HL-60 (cell line): ENCODE data around the gene SLC46A2.
A peak's percentile ranks its signal among the peaks of the same experiment; 100 is the strongest.

Source experiments
- DNase-seq, 2 experiments: peaks; one replicate each; pipeline ENCODE4 v3.0.0-alpha.2; 2010 to 2020; ENCODE audit warnings: low read depth in 1 of 2, low spot score in 1 of 2
- H3K27ac ChIP-seq: fragments of 250-450 bp; sonication (Bioruptor Pico); replicated peaks from 2 replicates; pipeline ENCODE4 v1.5.1; 2020; ENCODE audit warnings: mild to moderate bottlenecking, moderate library complexity
- H3K27me3 ChIP-seq: fragments of 250-450 bp; sonication (Bioruptor Pico); 2 replicates; pipeline ENCODE4 v1.5.1; 2021; ENCODE audit warnings: mild to moderate bottlenecking, moderate library complexity; ENCODE audit not compliant: insufficient read depth, poor library complexity, severe bottlenecking
- H3K4me3 ChIP-seq: replicated peaks from 2 replicates; pipeline ENCODE4 v1.5.1; 2011; ENCODE audit warnings: mild to moderate bottlenecking, control low read depth, low read length; ENCODE audit not compliant: insufficient read depth
- GABPA ChIP-seq: IDR thresholded peaks from 2 replicates; pipeline ENCODE4 v1.6.1; 2012; ENCODE audit warnings: low read depth
- POLR2AphosphoS5 ChIP-seq: IDR thresholded peaks from 2 replicates; pipeline ENCODE4 v1.6.1; 2012; ENCODE audit warnings: low read depth
- SPI1 ChIP-seq: IDR thresholded peaks from 2 replicates; pipeline ENCODE4 v1.6.1; 2012; ENCODE audit warnings: low read depth, mild to moderate bottlenecking, borderline replicate concordance
- TF ChIP-seq, protein P1 (sequence below): IDR thresholded peaks from one replicate; pipeline ENCODE4 v1.5.1; 2011; ENCODE audit warnings: low read length, control low read depth, inconsistent platforms; ENCODE audit not compliant: insufficient read depth
- TF ChIP-seq, protein P2 (sequence below): IDR thresholded peaks from 2 replicates; pipeline ENCODE4 v1.6.1; 2012; ENCODE audit warnings: low read depth; ENCODE audit not compliant: insufficient replicate concordance

SLC46A2 gene

DNA sequence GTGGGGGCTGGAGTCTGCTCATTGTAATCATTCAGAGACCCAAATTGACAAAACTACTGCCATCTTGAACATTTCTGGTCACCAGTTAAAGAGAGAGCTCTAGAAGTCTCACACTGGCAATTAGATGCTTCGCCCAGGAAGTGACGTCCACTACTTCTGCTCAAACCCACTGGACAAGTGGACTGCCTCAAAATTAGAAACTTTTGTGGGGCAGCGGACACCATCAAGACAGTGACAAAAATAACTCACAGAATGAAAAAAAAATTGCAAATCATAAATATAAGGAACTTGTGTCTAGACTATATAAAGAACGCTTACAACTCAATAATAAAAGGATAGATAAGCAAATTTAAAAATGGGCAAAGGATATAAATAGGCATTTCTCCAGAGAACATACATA, 9.8 kb upstream of the SLC46A2 start:
- H3K4me3 ChIP-seq: no peak overlapping the region
- TF ChIP-seq, protein P1, sequence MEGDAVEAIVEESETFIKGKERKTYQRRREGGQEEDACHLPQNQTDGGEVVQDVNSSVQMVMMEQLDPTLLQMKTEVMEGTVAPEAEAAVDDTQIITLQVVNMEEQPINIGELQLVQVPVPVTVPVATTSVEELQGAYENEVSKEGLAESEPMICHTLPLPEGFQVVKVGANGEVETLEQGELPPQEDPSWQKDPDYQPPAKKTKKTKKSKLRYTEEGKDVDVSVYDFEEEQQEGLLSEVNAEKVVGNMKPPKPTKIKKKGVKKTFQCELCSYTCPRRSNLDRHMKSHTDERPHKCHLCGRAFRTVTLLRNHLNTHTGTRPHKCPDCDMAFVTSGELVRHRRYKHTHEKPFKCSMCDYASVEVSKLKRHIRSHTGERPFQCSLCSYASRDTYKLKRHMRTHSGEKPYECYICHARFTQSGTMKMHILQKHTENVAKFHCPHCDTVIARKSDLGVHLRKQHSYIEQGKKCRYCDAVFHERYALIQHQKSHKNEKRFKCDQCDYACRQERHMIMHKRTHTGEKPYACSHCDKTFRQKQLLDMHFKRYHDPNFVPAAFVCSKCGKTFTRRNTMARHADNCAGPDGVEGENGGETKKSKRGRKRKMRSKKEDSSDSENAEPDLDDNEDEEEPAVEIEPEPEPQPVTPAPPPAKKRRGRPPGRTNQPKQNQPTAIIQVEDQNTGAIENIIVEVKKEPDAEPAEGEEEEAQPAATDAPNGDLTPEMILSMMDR: no peak
- TF ChIP-seq, protein P2, sequence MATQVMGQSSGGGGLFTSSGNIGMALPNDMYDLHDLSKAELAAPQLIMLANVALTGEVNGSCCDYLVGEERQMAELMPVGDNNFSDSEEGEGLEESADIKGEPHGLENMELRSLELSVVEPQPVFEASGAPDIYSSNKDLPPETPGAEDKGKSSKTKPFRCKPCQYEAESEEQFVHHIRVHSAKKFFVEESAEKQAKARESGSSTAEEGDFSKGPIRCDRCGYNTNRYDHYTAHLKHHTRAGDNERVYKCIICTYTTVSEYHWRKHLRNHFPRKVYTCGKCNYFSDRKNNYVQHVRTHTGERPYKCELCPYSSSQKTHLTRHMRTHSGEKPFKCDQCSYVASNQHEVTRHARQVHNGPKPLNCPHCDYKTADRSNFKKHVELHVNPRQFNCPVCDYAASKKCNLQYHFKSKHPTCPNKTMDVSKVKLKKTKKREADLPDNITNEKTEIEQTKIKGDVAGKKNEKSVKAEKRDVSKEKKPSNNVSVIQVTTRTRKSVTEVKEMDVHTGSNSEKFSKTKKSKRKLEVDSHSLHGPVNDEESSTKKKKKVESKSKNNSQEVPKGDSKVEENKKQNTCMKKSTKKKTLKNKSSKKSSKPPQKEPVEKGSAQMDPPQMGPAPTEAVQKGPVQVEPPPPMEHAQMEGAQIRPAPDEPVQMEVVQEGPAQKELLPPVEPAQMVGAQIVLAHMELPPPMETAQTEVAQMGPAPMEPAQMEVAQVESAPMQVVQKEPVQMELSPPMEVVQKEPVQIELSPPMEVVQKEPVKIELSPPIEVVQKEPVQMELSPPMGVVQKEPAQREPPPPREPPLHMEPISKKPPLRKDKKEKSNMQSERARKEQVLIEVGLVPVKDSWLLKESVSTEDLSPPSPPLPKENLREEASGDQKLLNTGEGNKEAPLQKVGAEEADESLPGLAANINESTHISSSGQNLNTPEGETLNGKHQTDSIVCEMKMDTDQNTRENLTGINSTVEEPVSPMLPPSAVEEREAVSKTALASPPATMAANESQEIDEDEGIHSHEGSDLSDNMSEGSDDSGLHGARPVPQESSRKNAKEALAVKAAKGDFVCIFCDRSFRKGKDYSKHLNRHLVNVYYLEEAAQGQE: no peak
- no peak for TF ChIP-seq GABPA
- no peak for TF ChIP-seq SPI1
- TF ChIP-seq POLR2AphosphoS5: no peak
- H3K27me3 ChIP-seq: no peaks in the 10 kb centered on the region
- no peak overlapping the region for H3K27ac ChIP-seq
- DNase-seq: no peak

DNA sequence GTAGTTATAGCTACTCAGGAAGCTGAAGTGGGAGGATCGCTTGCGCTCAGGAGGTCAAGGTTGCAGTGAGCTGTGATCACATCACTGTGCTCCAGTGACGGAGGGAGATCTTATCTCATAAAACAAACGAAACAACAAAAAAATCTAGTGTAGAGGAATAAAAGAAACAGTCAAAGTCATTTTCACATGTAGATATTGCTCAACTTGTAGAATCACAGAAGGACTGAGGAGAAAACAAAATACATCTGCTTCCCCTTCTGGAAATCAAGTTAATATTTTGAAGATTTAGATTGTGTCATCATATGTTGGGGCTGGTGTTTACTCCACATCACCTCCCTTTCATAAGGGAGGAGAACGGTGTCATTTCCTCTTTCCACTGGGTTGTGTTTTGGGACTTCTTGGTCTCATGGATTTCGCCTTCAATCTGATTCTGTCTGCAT, 8.2 kb upstream of the SLC46A2 start:
- TF ChIP-seq SPI1 (peak; percentile 79; the same call in 1 of the 2 replicates), POLR2AphosphoS5 (no peak), GABPA (no peak)
- TF ChIP-seq, protein P2: no peak
- TF ChIP-seq, protein P1: no peak
- Histone ChIP-seq H3K27ac (no peak overlapping the region), H3K27me3 (no peaks in the 10 kb centered on the region), H3K4me3 (no peak overlapping the region)
- DNase-seq: peak; percentile 29 to 68

DNA sequence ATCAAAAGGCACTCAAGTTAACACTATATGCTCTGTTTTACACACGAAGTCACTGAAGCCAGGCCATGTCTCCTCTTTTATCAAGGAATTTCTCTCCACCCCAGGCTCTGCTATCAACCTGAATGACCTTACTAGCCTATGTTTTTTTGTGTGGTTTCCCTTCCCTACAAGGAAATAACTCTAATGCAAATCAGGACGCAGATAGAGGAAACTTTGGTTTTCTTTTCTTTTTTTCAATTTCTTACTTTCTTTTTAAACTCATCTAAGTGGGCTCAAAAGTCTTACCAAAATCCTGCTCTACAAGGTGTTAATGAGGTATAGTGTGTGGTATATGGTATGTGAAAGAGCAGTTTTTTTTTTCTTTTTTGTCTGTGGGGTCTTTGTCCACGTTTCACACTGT, 5.5 kb upstream of the SLC46A2 start:
- TF ChIP-seq, protein P1: no peak
- TF ChIP-seq, protein P2: no peak
- TF ChIP-seq SPI1: no peak
- TF ChIP-seq GABPA: no peak
- TF ChIP-seq POLR2AphosphoS5: no peak
- Histone ChIP-seq H3K4me3 (no peak overlapping the region), H3K27ac (no peak overlapping the region), H3K27me3 (no peaks in the 10 kb centered on the region)
- DNase-seq: no peak
